PC-9 (cell line): ENCODE results near the gene PHACTR3. TPM values are rescaled to one million over a fixed set of nuclear protein-coding genes. Genes with fewer than 3 reads are reported as not detected.

Source experiments
- BruUV-seq: library from RNA; stranded (reverse); fragments of 400-500 nt; replicated peaks from 2 replicates; lab custom pipeline; 2021; lab: Mats Ljungman, UMichigan
- CTCF ChIA-PET: fragments of 300-600 bp; sonication (Branson Sonifier 250); formaldehyde crosslinking; loops from one replicate; lab custom pipeline; 2022; ENCODE audit warnings: antibody characterized with exemption; lab: Charles Lee
- POLR2A ChIA-PET: fragments of 300-600 bp; sonication (Branson Sonifier 250); formaldehyde crosslinking; loops from one replicate; lab custom pipeline; 2022; ENCODE audit warnings: antibody characterized with exemption; ENCODE audit not compliant: unreplicated experiment; lab: Charles Lee
- DNase-seq, 2 experiments: peaks; one replicate each; pipeline versions ENCODE4 v3.0.0 to v3.0.0-alpha.2; 2015 to 2022; ENCODE audit warnings: mixed read lengths in 1 of 2
- H2AFZ ChIP-seq: fragments of 200-600 bp; sonication (generic); 2 replicates; pipeline ENCODE4 v1.8.1; 2017; ENCODE audit warnings: antibody characterized with exemption
- H3F3A ChIP-seq: fragments of 200-600 bp; sonication (generic); 2 replicates; pipeline ENCODE4 v1.8.1; 2017; ENCODE audit warnings: antibody characterized with exemption, mild to moderate bottlenecking, low read depth; ENCODE audit not compliant: insufficient read depth
- H3K27ac ChIP-seq: fragments of 200-600 bp; sonication (generic); 2 replicates; pipeline ENCODE4 v1.6.1; 2016; ENCODE audit warnings: mixed run types
- H3K27me3 ChIP-seq: fragments of 200-600 bp; sonication (generic); 2 replicates; pipeline ENCODE4 v1.6.1; 2016; ENCODE audit warnings: low read depth, mixed run types; ENCODE audit not compliant: insufficient read depth
- H3K36me3 ChIP-seq: fragments of 200-600 bp; sonication (generic); 2 replicates; pipeline ENCODE4 v1.6.1; 2016; ENCODE audit warnings: low read depth, mixed run types
- H3K4me1 ChIP-seq: fragments of 200-600 bp; sonication (generic); replicated peaks from 2 replicates; pipeline ENCODE4 v1.6.1; 2016; ENCODE audit warnings: mixed run types; ENCODE audit not compliant: insufficient read depth
- H3K4me2 ChIP-seq: fragments of 200-600 bp; sonication (generic); 2 replicates; pipeline ENCODE4 v1.6.1; 2017; ENCODE audit warnings: mixed run types
- H3K4me3 ChIP-seq: fragments of 200-600 bp; sonication (generic); 2 replicates; pipeline ENCODE4 v1.6.1; 2016; ENCODE audit warnings: mixed run types
- H3K79me2 ChIP-seq: fragments of 200-600 bp; sonication (generic); 2 replicates; pipeline ENCODE4 v1.6.1; 2017; ENCODE audit warnings: low read depth, mixed run types
- H3K9me2 ChIP-seq: fragments of 200-600 bp; sonication (generic); 2 replicates; pipeline ENCODE4 v1.8.1; 2017; ENCODE audit warnings: mild to moderate bottlenecking; ENCODE audit not compliant: insufficient read depth
- H3K9me3 ChIP-seq: fragments of 200-600 bp; sonication (generic); 2 replicates; pipeline ENCODE4 v1.8.1; 2016; ENCODE audit warnings: low read depth; ENCODE audit not compliant: insufficient read depth
- H4K20me1 ChIP-seq: fragments of 200-600 bp; sonication (generic); 2 replicates; pipeline ENCODE4 v1.8.1; 2017; ENCODE audit not compliant: insufficient read depth
- EZH2 ChIP-seq: fragments of 200-600 bp; sonication (generic); IDR thresholded peaks from 2 replicates; pipeline ENCODE4 v1.8.0; 2017; ENCODE audit warnings: antibody characterized with exemption, low read depth
- intact Hi-C: fragments of 100-400 bp; cut with micrococcal nuclease; formaldehyde crosslinking; loops from one replicate; pipeline ENCODE4 v1.10.0; 2022; ENCODE audit not compliant: unreplicated experiment
- total RNA-seq: library from RNA; stranded (reverse); gene quantifications from 2 replicates; pipeline ENCODE4 v1.2.3, GENCODE V29; 2021
- TF ChIP-seq, protein P1 (sequence below): fragments of 200-600 bp; sonication (generic); conservative IDR thresholded peaks from 2 replicates; pipeline ENCODE4 v1.6.1; 2017; ENCODE audit warnings: mixed run types, antibody characterized with exemption, mild to moderate bottlenecking, moderate library complexity

Gene PHACTR3
- total RNA-seq, 1 experiment from 2014 or later, result 0.41 TPM

DNA sequence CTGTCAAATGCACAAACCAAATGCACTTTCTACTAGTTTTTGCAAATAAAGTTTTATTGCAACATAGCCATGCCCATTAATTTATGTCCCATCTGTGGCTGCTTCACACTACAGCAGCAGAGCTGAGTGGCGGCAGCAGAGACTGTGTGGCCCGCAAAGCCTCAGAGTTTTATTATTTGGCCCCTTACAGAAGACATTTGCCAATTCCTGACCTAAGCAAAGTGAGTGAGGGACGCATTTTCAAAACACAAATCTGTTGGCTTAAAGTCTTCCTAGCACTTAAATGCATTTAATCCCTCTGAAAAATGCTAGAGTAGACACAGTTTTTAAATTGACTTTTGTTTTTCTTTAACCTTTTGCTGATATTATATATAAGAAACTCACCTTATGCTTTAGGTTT lies 126.4 kb downstream of the PHACTR3 start:
- H3K27me3 ChIP-seq, result peaks cover 100% of the 10 kb centered on the region
- ChIA-PET POLR2A (no interaction called here), CTCF (no interaction called here)
- no TSS peak for BruUV-seq
- H3K36me3 ChIP-seq, result no peaks in the 10 kb centered on the region
- H2AFZ ChIP-seq, result no peak overlapping the region
- no peak overlapping the region for H3K4me2 ChIP-seq
- no peaks in the 10 kb centered on the region for H3K9me3 ChIP-seq
- TF ChIP-seq, protein P1, sequence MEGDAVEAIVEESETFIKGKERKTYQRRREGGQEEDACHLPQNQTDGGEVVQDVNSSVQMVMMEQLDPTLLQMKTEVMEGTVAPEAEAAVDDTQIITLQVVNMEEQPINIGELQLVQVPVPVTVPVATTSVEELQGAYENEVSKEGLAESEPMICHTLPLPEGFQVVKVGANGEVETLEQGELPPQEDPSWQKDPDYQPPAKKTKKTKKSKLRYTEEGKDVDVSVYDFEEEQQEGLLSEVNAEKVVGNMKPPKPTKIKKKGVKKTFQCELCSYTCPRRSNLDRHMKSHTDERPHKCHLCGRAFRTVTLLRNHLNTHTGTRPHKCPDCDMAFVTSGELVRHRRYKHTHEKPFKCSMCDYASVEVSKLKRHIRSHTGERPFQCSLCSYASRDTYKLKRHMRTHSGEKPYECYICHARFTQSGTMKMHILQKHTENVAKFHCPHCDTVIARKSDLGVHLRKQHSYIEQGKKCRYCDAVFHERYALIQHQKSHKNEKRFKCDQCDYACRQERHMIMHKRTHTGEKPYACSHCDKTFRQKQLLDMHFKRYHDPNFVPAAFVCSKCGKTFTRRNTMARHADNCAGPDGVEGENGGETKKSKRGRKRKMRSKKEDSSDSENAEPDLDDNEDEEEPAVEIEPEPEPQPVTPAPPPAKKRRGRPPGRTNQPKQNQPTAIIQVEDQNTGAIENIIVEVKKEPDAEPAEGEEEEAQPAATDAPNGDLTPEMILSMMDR, result no peak
- TF ChIP-seq EZH2, result no peak
- H3K4me3 ChIP-seq, result no peak overlapping the region
- no peaks in the 10 kb centered on the region for H3F3A ChIP-seq
- no peaks in the 10 kb centered on the region for H3K9me2 ChIP-seq
- intact Hi-C loops, result no loop called here
- H3K79me2 ChIP-seq, result no peaks in the 10 kb centered on the region
- H4K20me1 ChIP-seq, result no peaks in the 10 kb centered on the region
- DNase-seq, result no peak
- no peaks in the 10 kb centered on the region for H3K4me1 ChIP-seq
- no peak overlapping the region for H3K27ac ChIP-seq

GRCh38 chr20:59731376-59731775 lies 127.0 kb downstream of the PHACTR3 start:
- intact Hi-C loops, result no loop called here
- H3K27me3 ChIP-seq, result peaks cover 98% of the 10 kb centered on the region
- no peaks in the 10 kb centered on the region for H3F3A ChIP-seq
- ChIA-PET CTCF (no interaction called here), POLR2A (no interaction called here)
- H4K20me1 ChIP-seq, result no peaks in the 10 kb centered on the region
- no peak for TF ChIP-seq EZH2
- TF ChIP-seq, protein P1, result no peak
- H2AFZ ChIP-seq, result no peak overlapping the region
- no TSS peak for BruUV-seq
- no peaks in the 10 kb centered on the region for H3K9me2 ChIP-seq
- no peak overlapping the region for H3K4me2 ChIP-seq
- no peaks in the 10 kb centered on the region for H3K4me1 ChIP-seq
- no peaks in the 10 kb centered on the region for H3K9me3 ChIP-seq
- H3K79me2 ChIP-seq, result no peaks in the 10 kb centered on the region
- H3K36me3 ChIP-seq, result no peaks in the 10 kb centered on the region
- DNase-seq, result no peak
- H3K4me3 ChIP-seq, result no peak overlapping the region
- H3K27ac ChIP-seq, result no peak overlapping the region

- TF ChIP-seq, protein P1, result no peak
- no peak for TF ChIP-seq EZH2
- DNase-seq, result no peak
- Histone ChIP-seq H3K27me3 (peaks cover 98% of the 10 kb centered on the region), H3K9me2 (no peaks in the 10 kb centered on the region), H3K36me3 (no peaks in the 10 kb centered on the region), H3K27ac (no peak overlapping the region), H3K79me2 (no peaks in the 10 kb centered on the region), H4K20me1 (no peaks in the 10 kb centered on the region), H3K4me3 (no peak overlapping the region), H3K9me3 (no peaks in the 10 kb centered on the region), H3F3A (no peaks in the 10 kb centered on the region), H2AFZ (no peak overlapping the region), H3K4me2 (no peak overlapping the region), H3K4me1 (no peaks in the 10 kb centered on the region)
- no TSS peak for BruUV-seq
- POLR2A ChIA-PET, result no interaction called here
- CTCF ChIA-PET, result no interaction called here
- intact Hi-C loops, result no loop called here
Observed at GRCh38 chr20:59733351-59733750, 129.0 kb downstream of the PHACTR3 start.
